Effector CD4-positive, alpha-beta T cell (primary cell): ENCODE data around the gene FAM83B.
"Not testable (repeated sequence)": the region's sequence is repeated elsewhere in the genome, so short reads cannot be mapped to it uniquely, and the experiment has no call there.

Experiments used
- DNase-seq: peaks from one replicate; pipeline ENCODE4 v3.0.0-alpha.2; 2020

Gene FAM83B

DNA sequence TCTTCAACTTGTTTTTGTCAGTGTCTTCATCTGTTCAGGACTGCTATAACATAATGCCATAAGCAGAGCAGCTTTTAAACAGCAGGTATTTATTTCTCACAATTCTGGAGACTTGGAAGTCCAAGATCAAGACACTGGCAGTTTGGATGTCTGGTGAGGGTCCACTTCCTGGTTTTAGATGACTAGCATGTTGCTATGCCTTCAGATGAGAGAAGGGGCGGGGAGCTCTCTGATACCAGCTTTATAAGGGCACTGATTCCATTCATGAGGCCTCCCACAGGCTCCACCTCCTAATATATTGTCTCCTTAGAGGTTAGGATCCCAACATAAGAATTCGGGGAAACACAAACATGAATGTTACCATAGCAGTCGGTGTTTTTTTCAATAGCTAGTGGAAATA, 52.9 kb downstream of the FAM83B start:
- DNase-seq, result no peak

- DNase-seq, result no peak
Measured at GRCh38 chr6:54899986-54900385, 53.4 kb downstream of the FAM83B start.

DNA sequence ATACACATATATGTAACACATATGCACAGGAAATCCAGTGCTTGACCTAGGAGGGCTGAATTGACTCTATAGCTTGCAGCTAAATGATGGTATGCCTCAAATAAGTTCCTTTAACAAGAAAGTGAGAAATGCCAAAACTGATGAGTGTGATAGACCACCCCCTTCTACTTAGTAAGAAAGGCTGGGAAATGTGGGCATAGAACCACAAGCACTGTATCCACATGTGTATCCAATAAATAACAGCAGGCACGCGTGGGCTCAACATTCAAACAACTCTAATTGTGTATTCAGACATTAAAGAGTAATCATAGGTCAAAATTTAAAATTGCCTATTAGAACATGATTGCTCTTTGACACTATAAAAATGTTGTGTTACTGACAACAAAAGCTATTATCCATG, 54.1 kb downstream of the FAM83B start:
- no peak for DNase-seq

GRCh38 chr6:54903884-54904283, 57.3 kb downstream of the FAM83B start:
- DNase-seq, result no peak

DNA sequence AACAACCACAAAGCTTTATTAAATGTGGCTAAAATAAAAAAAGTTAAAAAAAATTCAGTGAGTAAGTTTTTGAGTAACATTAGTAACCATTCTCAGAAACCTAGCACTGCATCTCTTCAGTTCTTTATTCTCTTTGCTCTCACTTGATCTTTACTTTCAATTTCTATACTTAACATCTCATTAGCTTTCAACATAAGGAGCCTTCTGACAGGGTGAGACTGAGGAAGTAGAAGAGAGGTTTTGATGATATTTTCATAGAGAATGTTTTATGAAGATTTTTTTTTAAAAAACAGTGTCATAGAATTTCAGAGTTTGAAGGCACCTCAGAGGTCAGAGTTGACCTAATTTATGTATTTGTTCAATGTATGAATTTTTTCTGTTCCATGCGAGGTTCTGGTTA, 60.8 kb downstream of the FAM83B start:
- no peak for DNase-seq

DNA sequence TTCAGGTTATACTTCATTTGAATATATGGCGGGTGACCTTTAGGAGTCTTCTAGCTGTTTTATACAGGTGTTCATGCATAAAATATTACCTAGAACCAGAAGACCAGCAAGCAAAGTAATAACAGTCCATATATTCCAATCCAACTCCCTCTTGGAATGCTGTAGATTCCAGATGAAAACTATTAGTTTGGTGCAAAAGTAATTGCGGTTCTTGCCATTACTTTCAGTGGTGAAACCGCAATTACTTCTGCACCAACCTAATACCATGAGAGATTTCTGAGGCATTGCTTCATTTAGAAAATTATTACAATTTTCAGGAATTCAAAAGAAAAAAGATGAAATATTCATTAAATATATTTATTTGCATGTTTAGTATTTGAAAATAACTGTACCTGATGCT, 62.6 kb downstream of the FAM83B start:
- no peak for DNase-seq

- no peak for DNase-seq
Measured at GRCh38 chr6:54910431-54910884, 63.9 kb downstream of the FAM83B start.

DNA sequence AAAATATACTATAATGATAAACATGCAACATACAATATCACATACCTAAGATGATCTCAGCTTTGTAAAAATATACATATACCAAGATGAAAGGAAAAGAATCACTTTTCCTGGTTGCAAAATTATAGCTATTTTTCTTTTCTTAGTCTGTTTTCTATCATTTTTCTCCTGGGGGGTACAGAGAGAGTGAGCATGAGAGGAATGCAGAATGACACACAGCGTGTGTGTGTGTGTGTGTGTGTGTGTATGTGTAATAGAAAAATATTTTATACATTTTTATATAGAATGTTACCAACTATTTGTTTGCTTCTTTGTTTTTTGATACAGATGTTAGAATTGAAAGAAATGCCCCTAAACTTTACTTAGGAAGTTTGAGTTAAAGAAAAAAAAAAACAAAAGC, 64.3 kb downstream of the FAM83B start:
- DNase-seq, result no peak

GRCh38 chr6:54913211-54913610, 66.6 kb downstream of the FAM83B start:
- no peak for DNase-seq

DNA sequence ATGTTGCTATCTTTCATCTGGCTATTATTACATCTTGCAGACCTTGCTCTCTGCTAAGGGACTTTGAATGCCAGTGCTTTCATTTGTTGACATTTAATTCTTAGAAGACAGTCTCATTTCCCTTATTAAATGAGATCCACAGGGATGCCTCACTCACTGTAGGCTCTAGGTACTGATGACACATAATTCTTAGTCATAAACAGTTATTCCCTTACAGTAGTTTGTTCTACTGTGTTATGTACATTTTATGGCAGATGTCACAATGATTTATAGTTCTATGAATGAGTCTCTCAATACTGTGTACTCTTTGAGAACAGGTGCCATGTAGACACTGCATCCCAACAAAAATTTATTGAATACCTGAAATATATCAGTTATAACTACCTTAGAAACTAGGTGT, 70.3 kb downstream of the FAM83B start:
- no peak for DNase-seq

GRCh38 chr6:54920628-54921027, 74.1 kb downstream of the FAM83B start:
- no peak for DNase-seq

DNA sequence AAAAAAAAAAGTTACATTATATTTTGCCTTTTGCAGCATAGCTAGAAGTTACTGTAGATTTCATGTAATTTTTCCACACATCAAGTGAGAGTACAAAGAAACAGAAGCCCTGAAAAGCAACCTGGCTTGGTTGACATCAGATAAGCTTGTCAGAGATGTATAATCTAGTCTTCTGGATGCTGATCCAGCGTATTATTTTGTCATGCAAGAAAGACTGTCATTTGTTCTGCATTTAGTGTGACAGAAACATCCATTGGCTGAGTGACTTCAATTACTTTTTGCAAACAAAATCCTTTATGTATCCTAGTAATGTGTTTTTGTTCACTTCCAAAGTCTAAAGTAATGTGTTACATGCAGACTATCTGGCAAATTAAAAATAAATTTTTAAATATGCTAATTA, 75.3 kb downstream of the FAM83B start:
- no peak for DNase-seq

DNA sequence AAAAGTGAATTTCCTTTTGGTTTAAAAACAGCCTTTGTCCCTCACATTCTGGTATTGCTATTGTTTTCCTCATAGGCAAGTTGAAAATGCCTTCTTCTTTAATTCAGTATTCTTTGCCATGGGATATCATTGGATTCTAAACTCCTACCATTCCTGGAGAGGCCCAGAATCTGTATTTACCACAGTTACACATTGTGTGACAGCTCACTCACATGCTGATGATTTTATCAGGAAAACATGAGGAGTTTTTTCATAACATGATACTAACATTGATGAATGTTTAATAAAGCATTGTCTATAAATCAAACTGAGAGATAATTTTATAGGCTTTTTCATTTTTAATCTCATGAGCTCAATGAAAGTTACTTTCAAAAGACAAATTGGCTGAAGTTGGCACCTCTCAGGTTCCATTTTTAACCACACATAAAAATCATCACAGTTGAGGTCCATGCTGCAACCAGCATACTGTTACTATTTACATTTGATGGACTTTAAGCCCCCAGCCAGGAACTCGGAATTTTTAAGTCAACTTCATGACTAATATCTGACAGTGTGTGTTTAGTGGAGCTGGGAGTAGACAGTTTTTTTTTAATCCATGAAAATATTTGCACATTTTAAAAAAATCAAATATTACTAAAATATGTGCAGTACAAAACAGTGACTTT, 82.8 kb downstream of the FAM83B start:
- DNase-seq, result no peak

GRCh38 chr6:54932622-54933021, 86.1 kb downstream of the FAM83B start:
- DNase-seq, result no peak

GRCh38 chr6:54935739-54936138, 89.2 kb downstream of the FAM83B start:
- no peak for DNase-seq

GRCh38 chr6:54937371-54937770, 90.8 kb downstream of the FAM83B start:
- no peak for DNase-seq

GRCh38 chr6:54957698-54958097, 111.1 kb downstream of the FAM83B start:
- no peak for DNase-seq

DNA sequence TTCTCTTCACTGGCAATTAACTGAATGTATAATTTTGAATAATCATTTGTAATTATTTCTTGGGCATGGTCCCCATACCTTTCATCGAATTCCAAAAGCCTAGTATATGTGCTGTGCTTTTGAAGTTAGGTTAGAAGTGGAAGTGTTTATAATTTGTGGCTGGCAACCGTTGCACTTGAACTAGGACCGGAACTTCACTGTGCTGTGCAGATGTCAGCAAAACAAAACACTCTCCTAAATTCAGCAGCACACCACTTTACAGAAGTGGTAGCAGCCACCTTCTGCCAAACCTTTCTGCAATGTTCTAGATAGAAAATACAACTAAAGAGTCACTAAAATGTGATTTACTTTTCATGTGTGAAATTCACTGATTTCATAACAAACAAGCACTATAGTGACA, 111.9 kb downstream of the FAM83B start:
- DNase-seq, result no peak

GRCh38 chr6:54959820-54960219, 113.2 kb downstream of the FAM83B start:
- no peak for DNase-seq

- not testable (repeated sequence) for DNase-seq
Measured at GRCh38 chr6:54961372-54961771, 114.8 kb downstream of the FAM83B start.

DNA sequence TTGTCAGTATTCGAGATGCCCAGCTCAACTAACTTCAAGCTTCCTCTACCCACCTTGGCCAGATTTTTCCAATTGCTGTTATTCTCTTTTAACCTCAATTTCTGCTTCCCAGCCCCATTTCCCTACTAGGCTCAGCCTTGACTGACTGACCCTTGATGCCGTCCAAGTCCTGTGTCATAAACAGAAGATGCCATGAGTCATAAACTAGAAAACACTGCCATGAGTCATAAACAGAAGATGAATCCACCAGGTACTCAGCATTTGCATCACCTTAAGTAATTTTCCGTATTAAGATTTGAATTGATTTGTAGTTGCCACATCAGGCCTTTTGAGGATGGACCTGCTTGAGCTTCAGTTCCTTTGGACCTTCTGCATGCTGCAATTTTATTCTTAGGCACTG, 123.8 kb downstream of the FAM83B start:
- no peak for DNase-seq

- DNase-seq, result no peak
Measured at GRCh38 chr6:54971825-54972224, 125.3 kb downstream of the FAM83B start.

DNA sequence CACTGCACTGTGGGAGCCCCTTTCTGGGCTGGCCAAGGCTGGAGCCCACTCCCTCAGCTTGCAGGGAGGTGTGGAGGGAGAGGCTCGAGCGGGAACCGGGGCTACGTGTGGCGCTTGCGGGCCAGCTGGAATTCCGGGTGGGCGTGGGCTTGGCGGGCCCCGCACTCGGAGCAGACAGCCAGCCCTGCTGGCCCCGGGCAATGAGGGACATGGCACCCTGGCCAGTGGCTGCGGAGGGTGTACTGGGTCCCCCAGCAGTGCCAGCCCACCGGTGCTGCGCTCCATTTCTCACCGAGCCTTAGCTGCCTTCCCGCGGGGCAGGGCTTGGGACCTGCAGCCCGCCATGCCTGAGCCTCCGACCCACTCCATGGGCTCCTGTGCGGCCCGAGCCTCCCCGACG, 132.6 kb downstream of the FAM83B start:
- not testable (repeated sequence) for DNase-seq

GRCh38 chr6:54980511-54981275, 134.1 kb downstream of the FAM83B start:
- no peak for DNase-seq

GRCh38 chr6:54981276-54981609, 134.7 kb downstream of the FAM83B start:
- DNase-seq, result no peak
